Measurements from ENCODE around the gene SH3GL1.

The SH3GL1 gene

DNA sequence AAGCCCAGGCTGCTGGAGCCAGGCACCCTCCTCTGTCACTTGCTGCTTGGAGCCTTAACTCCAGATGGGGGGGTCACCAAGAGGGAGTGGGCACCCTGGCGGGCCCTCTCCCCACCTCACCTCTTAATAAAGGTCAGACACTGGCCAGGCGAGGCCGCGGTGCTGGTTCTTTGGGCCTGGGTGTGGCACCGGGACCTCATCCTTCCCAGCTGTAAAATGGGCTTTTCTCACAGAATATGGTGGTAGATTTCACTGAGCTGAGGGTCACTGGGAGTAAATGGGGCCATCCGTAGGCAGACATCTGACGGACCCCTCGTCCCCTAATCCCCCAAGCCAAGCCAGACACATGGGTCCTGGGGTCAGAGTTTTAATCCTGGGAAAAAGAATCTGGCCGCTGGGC is 76.7 kb downstream of the SH3GL1 start:
- ChIA-PET CTCF (no interaction called here), POLR2A (interaction anchor here (5.1 kb wide), 1 partner anchor 19 kb away, joined by 34 read pairs; the partner anchor contains the start of gene MPND)
- TF ChIP-seq, protein P1, sequence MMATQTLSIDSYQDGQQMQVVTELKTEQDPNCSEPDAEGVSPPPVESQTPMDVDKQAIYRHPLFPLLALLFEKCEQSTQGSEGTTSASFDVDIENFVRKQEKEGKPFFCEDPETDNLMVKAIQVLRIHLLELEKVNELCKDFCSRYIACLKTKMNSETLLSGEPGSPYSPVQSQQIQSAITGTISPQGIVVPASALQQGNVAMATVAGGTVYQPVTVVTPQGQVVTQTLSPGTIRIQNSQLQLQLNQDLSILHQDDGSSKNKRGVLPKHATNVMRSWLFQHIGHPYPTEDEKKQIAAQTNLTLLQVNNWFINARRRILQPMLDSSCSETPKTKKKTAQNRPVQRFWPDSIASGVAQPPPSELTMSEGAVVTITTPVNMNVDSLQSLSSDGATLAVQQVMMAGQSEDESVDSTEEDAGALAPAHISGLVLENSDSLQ (IDR thresholded peaks at IDR 0.05) = no peak
- TF ChIP-seq L3MBTL2 (conservative IDR thresholded peaks at IDR 0.05) = no peak
- TF ChIP-seq LEF1 (IDR thresholded peaks at IDR 0.05; ENCODE audit: borderline replicate concordance) = no peak
- TF ChIP-seq ZNF384 (IDR thresholded peaks at IDR 0.05) = no peak
- no peak for TF ChIP-seq ELF4 (IDR thresholded peaks at IDR 0.05)
- TF ChIP-seq FOXM1 (IDR thresholded peaks at IDR 0.05; ENCODE audit: borderline replicate concordance) = no peak
- TF ChIP-seq SP1 (IDR thresholded peaks at IDR 0.05) = no peak
- no peak for TF ChIP-seq FOXK2 (IDR thresholded peaks at IDR 0.05)
- TF ChIP-seq HDGF (IDR thresholded peaks at IDR 0.05; ENCODE audit: borderline replicate concordance) = no peak
- no peak for DNase-seq (ENCODE audit: extremely low spot score)

GRCh38 chr19:4322942-4323665 is 77.2 kb downstream of the SH3GL1 start:
- DNase-seq (ENCODE audit: extremely low spot score) = no peak
- POLR2A ChIA-PET = interaction anchor here (5.1 kb wide), 1 partner anchor 20 kb away, joined by 34 read pairs; the partner anchor contains the start of gene MPND
- CTCF ChIA-PET = no interaction called here
- TF ChIP-seq FOXA1 (IDR thresholded peaks at IDR 0.05) = no peak
- TF ChIP-seq, protein P1 (IDR thresholded peaks at IDR 0.05) = no peak

DNA sequence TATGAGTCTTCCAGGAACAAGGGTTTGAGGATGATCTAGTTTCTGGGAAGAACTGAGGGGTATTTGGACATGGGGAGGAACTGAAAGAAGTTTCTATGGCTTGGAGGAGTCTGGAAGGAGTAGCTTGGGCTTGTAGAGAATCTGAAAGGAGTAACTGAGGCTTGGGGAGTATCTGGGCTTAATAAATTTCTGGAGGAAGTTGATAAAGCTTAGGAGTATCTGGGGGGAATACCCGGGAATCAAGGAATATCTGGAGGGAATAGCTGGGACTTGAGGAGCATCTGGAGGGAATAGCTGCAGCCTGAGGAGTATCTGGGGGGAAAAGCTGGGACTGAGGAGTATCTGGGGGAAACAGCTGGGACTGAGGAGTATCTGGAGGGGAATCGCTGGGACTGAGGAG is 79.9 kb downstream of the SH3GL1 start:
- TF ChIP-seq BHLHE40 (IDR thresholded peaks at IDR 0.05; ENCODE audit: borderline replicate concordance) = no peak
- no peak for TF ChIP-seq FOXK2 (IDR thresholded peaks at IDR 0.05)
- TF ChIP-seq FOXM1 (IDR thresholded peaks at IDR 0.05; ENCODE audit: borderline replicate concordance) = no peak
- TF ChIP-seq, protein P1 (IDR thresholded peaks at IDR 0.05) = no peak
- TF ChIP-seq LEF1 (IDR thresholded peaks at IDR 0.05; ENCODE audit: borderline replicate concordance) = no peak
- no peak for TF ChIP-seq CTBP1 (IDR thresholded peaks at IDR 0.05; ENCODE audit: borderline replicate concordance)
- TF ChIP-seq ARNT (IDR thresholded peaks at IDR 0.05) = no peak
- TF ChIP-seq HDGF (IDR thresholded peaks at IDR 0.05; ENCODE audit: borderline replicate concordance) = no peak
- no peak for TF ChIP-seq ELF4 (IDR thresholded peaks at IDR 0.05)
- CTCF ChIA-PET = interaction anchor here (0.6 kb wide), 1 partner anchor 119 kb away, joined by 3 read pairs; no protein-coding TSS in a partner anchor
- POLR2A ChIA-PET = interaction anchor here (1.4 to 5.1 kb wide), 2 partner anchors 8 to 23 kb away, joined by 3 to 34 read pairs; partner anchors contain the start of gene MPND

DNA sequence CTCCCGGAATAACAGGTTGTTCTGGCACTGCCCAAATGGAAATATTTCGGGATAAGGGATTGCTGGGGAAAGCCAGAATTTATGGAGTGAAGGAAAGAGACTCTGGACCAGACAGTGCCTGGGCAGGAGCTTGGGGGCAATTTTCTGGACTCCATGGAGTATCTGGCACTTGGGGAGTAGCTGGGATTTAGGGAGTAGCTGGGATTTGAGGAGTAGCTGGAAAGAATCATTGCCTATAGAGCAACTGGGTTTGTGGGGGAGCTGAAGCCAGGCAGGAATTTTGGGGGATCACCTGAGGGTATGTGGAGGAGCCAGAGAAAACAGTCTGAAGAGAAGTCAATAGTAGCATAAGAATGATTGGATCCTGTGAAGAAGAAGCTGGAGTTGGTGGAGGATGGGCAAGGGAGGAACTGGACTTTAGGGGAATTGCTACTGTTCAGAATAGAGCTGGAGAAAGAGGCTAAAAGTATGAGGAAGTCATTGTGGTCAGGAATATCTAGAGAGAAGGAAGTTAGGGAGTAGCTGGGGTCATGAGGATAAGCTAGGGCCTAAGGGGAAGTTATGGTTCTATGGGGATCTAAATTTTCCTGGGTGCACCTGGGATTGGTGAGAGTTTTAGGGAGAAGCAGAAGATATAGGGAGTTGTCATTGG is 81.2 kb downstream of the SH3GL1 start:
- no peak for DNase-seq (ENCODE audit: extremely low spot score)
- CTCF ChIA-PET = no interaction called here
- POLR2A ChIA-PET = interaction anchor here (0.7 to 5.1 kb wide), 4 partner anchors 9 to 1522 kb away, joined by 3 to 34 read pairs (median 3); partner anchors contain the start of gene MPND
- TF ChIP-seq L3MBTL2 (conservative IDR thresholded peaks at IDR 0.05) (no peak), ELF4 (IDR thresholded peaks at IDR 0.05) (no peak)
- TF ChIP-seq, protein P1 (IDR thresholded peaks at IDR 0.05) = no peak

More for the DNA sequence above, 79.9 kb downstream of the SH3GL1 start:
- no peak for DNase-seq (ENCODE audit: extremely low spot score)

- DNase-seq (ENCODE audit: extremely low spot score) = no peak
- CTCF ChIA-PET = no interaction called here
- TF ChIP-seq, protein P1 (IDR thresholded peaks at IDR 0.05) = no peak
- POLR2A ChIA-PET = interaction anchor here (5.1 kb wide), 1 partner anchor 25 kb away, joined by 34 read pairs; the partner anchor contains the start of gene MPND
Observed at GRCh38 chr19:4318460-4318859, 81.9 kb downstream of the SH3GL1 start.

DNA sequence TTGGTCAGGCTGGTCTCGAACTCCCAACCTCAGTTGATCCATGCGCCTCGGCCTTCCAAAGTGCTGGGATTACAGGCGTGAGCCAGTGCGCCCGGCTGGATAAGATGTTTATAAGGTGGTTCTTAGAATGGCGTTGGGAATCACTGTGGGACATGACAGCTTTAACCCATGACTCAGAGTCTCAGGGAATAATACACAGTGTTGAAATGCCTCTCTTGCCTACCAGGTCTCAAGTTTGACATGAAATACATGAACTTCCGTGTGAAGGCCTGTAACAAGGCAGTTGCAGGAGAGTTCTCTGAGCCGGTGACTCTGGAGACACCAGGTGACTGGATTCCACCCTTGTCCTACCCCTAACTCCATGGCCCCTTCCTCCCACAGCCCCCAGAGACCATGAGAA is 83.4 kb downstream of the SH3GL1 start:
- DNase-seq (ENCODE audit: extremely low spot score) = no peak
- TF ChIP-seq ZNF384 (IDR thresholded peaks at IDR 0.05) (no peak), FOXA1 (IDR thresholded peaks at IDR 0.05) (no peak), LEF1 (IDR thresholded peaks at IDR 0.05; ENCODE audit: borderline replicate concordance) (no peak), BHLHE40 (IDR thresholded peaks at IDR 0.05; ENCODE audit: borderline replicate concordance) (no peak), TARDBP (IDR thresholded peaks at IDR 0.05) (no peak), NFRKB (IDR thresholded peaks at IDR 0.05) (no peak), SUZ12 (IDR thresholded peaks at IDR 0.05) (no peak), ELF4 (IDR thresholded peaks at IDR 0.05) (no peak), L3MBTL2 (conservative IDR thresholded peaks at IDR 0.05) (no peak), FOXM1 (IDR thresholded peaks at IDR 0.05; ENCODE audit: borderline replicate concordance) (no peak), HDGF (IDR thresholded peaks at IDR 0.05; ENCODE audit: borderline replicate concordance) (no peak), SP1 (IDR thresholded peaks at IDR 0.05) (no peak), ARNT (IDR thresholded peaks at IDR 0.05) (no peak), CTBP1 (IDR thresholded peaks at IDR 0.05; ENCODE audit: borderline replicate concordance) (no peak), FOXK2 (IDR thresholded peaks at IDR 0.05) (no peak)
- TF ChIP-seq, protein P1 (IDR thresholded peaks at IDR 0.05) = no peak
- POLR2A ChIA-PET = no interaction called here
- CTCF ChIA-PET = no interaction called here

All from HEK293T (cell line).